Measurements from ENCODE around the gene HOXC10. TPM values are rescaled to one million over a fixed set of nuclear protein-coding genes. Genes with fewer than 3 reads are reported as not detected.

Gene HOXC10
- total RNA-seq, 2 donors from 2014 or later = not detected

DNA sequence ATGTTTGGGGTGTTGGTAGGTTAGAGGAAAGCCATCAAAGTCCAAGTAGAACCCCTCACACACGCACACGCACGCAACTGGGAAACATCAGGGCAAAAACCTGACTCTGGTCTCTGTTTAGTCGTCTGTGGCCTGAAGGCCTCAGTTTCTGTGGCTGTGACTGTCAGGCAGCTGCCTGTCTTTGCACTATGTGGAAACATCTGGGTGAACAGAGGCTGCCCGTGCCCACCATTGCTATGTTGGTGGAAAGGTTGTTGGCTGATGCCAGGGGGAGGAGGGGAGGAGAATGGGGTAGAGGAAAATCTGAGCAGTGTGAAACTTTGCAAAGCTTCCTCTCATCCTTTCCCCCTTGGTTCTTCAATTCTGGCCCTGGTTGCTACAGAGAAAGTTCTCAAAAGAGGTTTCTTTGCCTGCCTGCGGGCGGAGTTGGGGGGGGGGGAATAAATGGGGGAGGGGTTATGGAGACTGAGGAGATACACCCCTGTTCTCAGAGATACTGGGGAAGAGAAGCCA lies 7.5 kb downstream of the HOXC10 start:
- peaks cover 100% of the 10 kb centered on the region for H3K27me3 ChIP-seq (ENCODE audit: control insufficient read depth, insufficient read depth, low read length, poor library complexity, severe bottlenecking)
- Mint-ChIP-seq H3K4me1 (peaks cover 3% of the 10 kb centered on the region), H3K27me3 (ENCODE audit: insufficient read depth) (peaks cover 100% of the 10 kb centered on the region), H3K36me3 (ENCODE audit: low read depth) (no peaks in the 10 kb centered on the region), H3K27ac (no peak overlapping the region), H3K9me3 (no peaks in the 10 kb centered on the region), H3K4me3 (no peak overlapping the region)
- no peaks in the 10 kb centered on the region for H3K4me1 ChIP-seq (ENCODE audit: control insufficient read depth, insufficient read depth, low read length)
- H3K9me3 ChIP-seq (ENCODE audit: control insufficient read depth, low read length) = no peaks in the 10 kb centered on the region
- DNase-seq = no peak
- H3K4me3 ChIP-seq (ENCODE audit: low read length) = no peak overlapping the region
- TF ChIP-seq, protein P1, sequence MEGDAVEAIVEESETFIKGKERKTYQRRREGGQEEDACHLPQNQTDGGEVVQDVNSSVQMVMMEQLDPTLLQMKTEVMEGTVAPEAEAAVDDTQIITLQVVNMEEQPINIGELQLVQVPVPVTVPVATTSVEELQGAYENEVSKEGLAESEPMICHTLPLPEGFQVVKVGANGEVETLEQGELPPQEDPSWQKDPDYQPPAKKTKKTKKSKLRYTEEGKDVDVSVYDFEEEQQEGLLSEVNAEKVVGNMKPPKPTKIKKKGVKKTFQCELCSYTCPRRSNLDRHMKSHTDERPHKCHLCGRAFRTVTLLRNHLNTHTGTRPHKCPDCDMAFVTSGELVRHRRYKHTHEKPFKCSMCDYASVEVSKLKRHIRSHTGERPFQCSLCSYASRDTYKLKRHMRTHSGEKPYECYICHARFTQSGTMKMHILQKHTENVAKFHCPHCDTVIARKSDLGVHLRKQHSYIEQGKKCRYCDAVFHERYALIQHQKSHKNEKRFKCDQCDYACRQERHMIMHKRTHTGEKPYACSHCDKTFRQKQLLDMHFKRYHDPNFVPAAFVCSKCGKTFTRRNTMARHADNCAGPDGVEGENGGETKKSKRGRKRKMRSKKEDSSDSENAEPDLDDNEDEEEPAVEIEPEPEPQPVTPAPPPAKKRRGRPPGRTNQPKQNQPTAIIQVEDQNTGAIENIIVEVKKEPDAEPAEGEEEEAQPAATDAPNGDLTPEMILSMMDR (conservative IDR thresholded peaks at IDR 0.05) = no peak
- 46 to 54% methylated on average over 4 to 7 of the region's 7 CpGs for WGBS, 2 experiments (ENCODE audit: insufficient coverage in 1 of 2, insufficient read length in 1 of 2)
- no peaks in the 10 kb centered on the region for H3K36me3 ChIP-seq (ENCODE audit: control insufficient read depth, insufficient read depth, low read length)
- H3K9ac ChIP-seq (ENCODE audit: extremely low read depth, low read length, poor library complexity, severe bottlenecking) = no peak overlapping the region
- H3K27ac ChIP-seq (ENCODE audit: low read depth, low read length) = no peak overlapping the region

DNA sequence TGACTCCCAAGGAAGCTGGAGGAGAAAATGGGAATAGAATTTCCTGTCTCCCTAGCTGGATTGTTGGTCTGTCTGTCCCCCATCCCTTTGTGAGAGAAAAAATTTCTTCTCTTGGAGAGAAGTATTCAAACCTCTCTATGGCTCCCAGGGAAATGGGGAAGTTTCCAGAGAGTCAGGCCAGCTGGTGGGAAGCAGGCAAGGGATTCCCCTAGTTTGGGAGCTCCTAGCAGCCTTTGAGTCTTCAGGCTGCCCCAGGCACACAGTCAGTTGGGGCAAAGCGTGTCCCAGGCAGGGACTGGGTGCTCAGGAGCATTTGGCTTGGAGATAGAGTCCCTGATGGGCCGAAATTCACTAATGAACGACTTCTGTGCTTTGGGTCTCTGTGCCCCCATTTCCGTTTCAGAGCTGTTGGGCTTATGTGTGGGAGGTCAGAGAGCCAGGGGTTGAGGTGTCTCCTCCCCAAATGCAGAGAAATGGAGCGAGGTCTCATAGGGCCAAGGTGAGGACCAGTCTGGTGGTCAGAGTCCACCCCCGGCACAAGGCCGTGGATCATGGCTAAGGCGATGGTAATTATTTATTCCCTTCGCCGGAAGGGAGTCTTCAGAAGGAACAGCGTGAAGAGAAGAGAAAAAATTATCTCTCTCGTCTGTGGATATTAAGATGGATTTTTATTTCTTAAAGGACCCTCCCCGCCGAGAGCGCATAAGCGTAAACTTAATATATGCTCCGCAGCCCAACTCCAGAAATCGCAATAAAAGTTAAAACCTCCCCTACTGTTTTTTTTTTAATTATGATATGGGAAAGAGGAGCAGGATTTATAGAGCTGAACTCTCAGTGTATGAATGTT lies 8.4 kb downstream of the HOXC10 start:
- Histone ChIP-seq H3K4me3 (ENCODE audit: low read length) (no peak overlapping the region), H3K4me1 (ENCODE audit: control insufficient read depth, insufficient read depth, low read length) (no peaks in the 10 kb centered on the region), H3K9ac (ENCODE audit: extremely low read depth, low read length, poor library complexity, severe bottlenecking) (no peak overlapping the region), H3K27ac (ENCODE audit: low read depth, low read length) (no peak overlapping the region), H3K27me3 (ENCODE audit: control insufficient read depth, insufficient read depth, low read length, poor library complexity, severe bottlenecking) (peaks cover 100% of the 10 kb centered on the region), H3K9me3 (ENCODE audit: control insufficient read depth, low read length) (no peaks in the 10 kb centered on the region), H3K36me3 (ENCODE audit: control insufficient read depth, insufficient read depth, low read length) (no peaks in the 10 kb centered on the region)
- H3K9me3 Mint-ChIP-seq = no peaks in the 10 kb centered on the region
- DNase-seq = no peak
- H3K27me3 Mint-ChIP-seq (ENCODE audit: insufficient read depth) = peaks cover 100% of the 10 kb centered on the region
- TF ChIP-seq, protein P1 (conservative IDR thresholded peaks at IDR 0.05) = no peak
- WGBS, 2 experiments (ENCODE audit: insufficient coverage in 1 of 2, insufficient read length in 1 of 2) = 48 to 58% methylated on average over 10 to 18 of the region's 18 CpGs
- no peak overlapping the region for H3K27ac Mint-ChIP-seq
- no peak overlapping the region for H3K4me3 Mint-ChIP-seq
- peaks cover 3% of the 10 kb centered on the region for H3K4me1 Mint-ChIP-seq
- no peaks in the 10 kb centered on the region for H3K36me3 Mint-ChIP-seq (ENCODE audit: low read depth)

DNA sequence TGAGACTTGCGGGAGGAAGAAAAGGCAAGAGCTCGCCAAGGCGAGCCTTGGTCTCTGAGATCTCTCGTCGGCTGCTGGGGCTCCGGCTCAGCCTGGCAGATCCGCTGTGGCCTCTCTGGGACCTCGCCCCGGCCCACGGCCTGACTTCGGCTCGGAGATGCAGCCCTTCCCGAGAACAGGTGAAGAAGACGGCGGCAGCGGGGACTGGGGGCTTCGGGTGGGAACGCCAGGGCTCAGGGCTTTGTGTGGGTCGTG lies 9.0 kb downstream of the HOXC10 start:
- Histone ChIP-seq H3K4me1 (ENCODE audit: control insufficient read depth, insufficient read depth, low read length) (no peaks in the 10 kb centered on the region), H3K9ac (ENCODE audit: extremely low read depth, low read length, poor library complexity, severe bottlenecking) (no peak overlapping the region), H3K4me3 (ENCODE audit: low read length) (no peak overlapping the region), H3K36me3 (ENCODE audit: control insufficient read depth, insufficient read depth, low read length) (no peaks in the 10 kb centered on the region), H3K27me3 (ENCODE audit: control insufficient read depth, insufficient read depth, low read length, poor library complexity, severe bottlenecking) (peaks cover 100% of the 10 kb centered on the region), H3K27ac (ENCODE audit: low read depth, low read length) (no peak overlapping the region), H3K9me3 (ENCODE audit: control insufficient read depth, low read length) (no peaks in the 10 kb centered on the region)
- Mint-ChIP-seq H3K36me3 (ENCODE audit: low read depth) (no peaks in the 10 kb centered on the region), H3K27ac (no peak overlapping the region), H3K27me3 (ENCODE audit: insufficient read depth) (peaks cover 100% of the 10 kb centered on the region), H3K4me3 (no peak overlapping the region), H3K9me3 (peaks cover 2% of the 10 kb centered on the region), H3K4me1 (peaks cover 3% of the 10 kb centered on the region)
- DNase-seq = no peak
- 11 to 21% methylated on average over 18 to 19 of the region's 19 CpGs for WGBS, 2 experiments (ENCODE audit: insufficient coverage in 1 of 2, insufficient read length in 1 of 2)
- TF ChIP-seq, protein P1 (conservative IDR thresholded peaks at IDR 0.05) = no peak
